ENCODE data around the gene BNIP3.
"Not testable (repeated sequence)": the region's sequence is repeated elsewhere in the genome, so short reads cannot be mapped to it uniquely, and the experiment has no call there.

BNIP3 gene

GRCh38 chr10:131929122-131929845 is 52.4 kb downstream of the BNIP3 start:
- DNase-seq (ENCODE audit: low read depth in 2 of 2): no peak

GRCh38 chr10:131928248-131929095 is 53.3 kb downstream of the BNIP3 start:
- DNase-seq (ENCODE audit: low read depth in 2 of 2): peak in 1 of 2 experiments; percentile 52

GRCh38 chr10:131926743-131927595 is 54.8 kb downstream of the BNIP3 start:
- DNase-seq (ENCODE audit: low read depth in 2 of 2): no peak

- no peak for DNase-seq (ENCODE audit: low read depth in 2 of 2)
These were observed 55.5 kb downstream of the BNIP3 start for GRCh38 chr10:131926253-131926652.

GRCh38 chr10:131925716-131926115 is 56.0 kb downstream of the BNIP3 start:
- DNase-seq (ENCODE audit: low read depth in 2 of 2): no peak

GRCh38 chr10:131925011-131925649 is 56.6 kb downstream of the BNIP3 start:
- DNase-seq (ENCODE audit: low read depth in 2 of 2): no peak

- no peak for DNase-seq (ENCODE audit: low read depth in 2 of 2)
These were observed 58.5 kb downstream of the BNIP3 start for GRCh38 chr10:131923038-131923756.

- no peak for DNase-seq (ENCODE audit: low read depth in 2 of 2)
These were observed 60.5 kb downstream of the BNIP3 start for GRCh38 chr10:131921184-131921583.

GRCh38 chr10:131920693-131921092 is 61.0 kb downstream of the BNIP3 start:
- no peak for DNase-seq (ENCODE audit: low read depth in 2 of 2)

GRCh38 chr10:131920151-131920550 is 61.6 kb downstream of the BNIP3 start:
- DNase-seq (ENCODE audit: low read depth in 2 of 2): no peak

GRCh38 chr10:131919461-131919860 is 62.3 kb downstream of the BNIP3 start:
- DNase-seq (ENCODE audit: low read depth in 2 of 2): not testable (repeated sequence)
